HTR-8/SVneo (cell line): ENCODE data around the gene MAP2K3.
"Not testable (repeated sequence)": the region's sequence is repeated elsewhere in the genome, so short reads cannot be mapped to it uniquely, and the experiment has no call there.

Experiments used
- DNase-seq: peaks from one replicate; pipeline ENCODE4 v3.0.0; 2011; ENCODE audit warnings: low spot score, mixed read lengths; ENCODE audit not compliant: insufficient read length
- FAIRE-seq: peaks from 2 replicates; lab custom pipeline; 2011; peaks lifted over from hg19 to GRCh38; lab: Jason Lieb, UNC

Gene MAP2K3

GRCh38 chr17:21345236-21345635, 60.7 kb downstream of the MAP2K3 start:
- DNase-seq (no peak), FAIRE-seq (no peak)

DNA sequence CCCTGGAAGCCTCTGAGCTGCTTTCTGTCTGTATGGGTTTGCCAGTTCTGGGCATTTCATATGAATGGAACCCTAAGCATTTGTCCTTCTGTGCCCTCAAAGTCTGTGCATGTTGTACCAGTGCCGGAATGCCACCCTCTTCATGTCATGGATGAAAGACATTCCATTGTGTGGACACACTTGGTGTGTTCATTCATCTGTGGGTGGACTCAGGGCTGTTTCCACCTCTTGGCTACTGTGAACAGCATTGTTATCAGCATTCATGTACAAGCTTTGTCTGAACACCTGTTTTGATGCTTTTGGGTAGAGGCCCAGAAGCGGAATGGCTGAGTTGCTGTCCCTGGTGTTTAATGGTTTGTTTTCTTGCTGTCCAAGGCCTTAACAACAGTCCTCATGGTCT, 61.6 kb downstream of the MAP2K3 start:
- FAIRE-seq, DNase-seq: not testable (repeated sequence)

GRCh38 chr17:21346651-21347250, 62.2 kb downstream of the MAP2K3 start:
- FAIRE-seq, DNase-seq: not testable (repeated sequence)

DNA sequence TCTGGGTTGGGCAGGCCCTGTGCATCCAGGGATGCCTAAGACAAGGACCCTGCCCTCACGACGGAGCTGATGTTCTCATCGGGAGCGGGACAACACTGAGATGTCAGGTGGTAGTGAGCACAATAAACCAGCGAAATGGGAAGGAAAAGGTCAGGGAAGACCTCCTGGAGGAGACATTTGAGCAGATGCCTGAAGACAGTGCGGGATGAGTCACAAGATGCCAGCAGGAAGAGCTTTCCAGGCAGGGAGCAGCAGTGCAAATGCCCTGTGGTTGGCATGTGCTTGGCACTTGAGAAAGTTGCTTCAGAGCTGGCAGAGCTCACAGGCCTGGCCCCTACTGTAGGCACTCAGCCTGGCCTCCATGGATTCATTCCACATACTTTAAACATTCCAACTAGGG, 63.1 kb downstream of the MAP2K3 start:
- DNase-seq, FAIRE-seq: not testable (repeated sequence)

DNA sequence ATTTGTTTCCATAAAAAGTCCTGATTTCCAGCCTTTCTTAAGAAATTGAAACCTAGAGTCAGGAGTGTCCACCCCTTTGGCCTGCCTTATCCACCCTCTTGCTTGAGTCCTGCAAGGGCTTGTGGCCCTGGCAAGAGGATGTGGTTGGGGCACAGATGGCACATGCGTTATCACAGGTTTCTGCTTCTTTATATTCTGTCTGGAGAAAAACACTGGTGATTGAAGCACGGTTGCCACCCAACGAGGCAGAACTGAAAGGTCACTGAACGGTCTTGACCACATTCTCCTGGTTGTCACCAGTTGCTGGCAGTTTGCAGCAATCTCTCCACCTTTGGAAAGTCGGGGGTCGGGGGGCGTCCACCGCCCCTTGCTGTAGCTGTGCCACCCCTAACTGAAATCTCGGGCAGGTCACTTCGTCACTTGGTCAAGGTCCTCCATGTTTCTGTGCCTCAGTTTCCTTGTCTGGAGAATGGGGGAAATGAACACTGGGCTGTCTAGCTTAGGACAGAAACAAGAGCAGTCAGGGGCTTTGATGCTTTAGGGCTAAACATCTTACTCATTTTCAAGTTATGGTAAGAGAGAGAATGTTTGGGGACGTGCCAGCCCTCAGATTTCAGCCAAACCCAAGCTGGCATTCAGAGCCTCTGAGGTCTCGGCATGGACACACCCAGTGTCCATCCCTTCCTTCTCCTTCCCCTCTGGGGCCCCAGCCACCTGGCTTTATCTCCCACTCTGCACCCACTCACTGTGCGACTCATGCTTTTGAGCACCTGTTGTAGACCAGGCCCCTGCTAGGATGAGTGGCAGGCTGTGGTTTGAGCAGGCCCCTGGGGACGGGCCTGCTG, 63.8 kb downstream of the MAP2K3 start:
- DNase-seq, FAIRE-seq: not testable (repeated sequence)

- not testable (repeated sequence) for FAIRE-seq
Measured at GRCh38 chr17:21348926-21349261, 64.4 kb downstream of the MAP2K3 start.

GRCh38 chr17:21349358-21350050, 65.0 kb downstream of the MAP2K3 start:
- peak; percentile 100 for FAIRE-seq
- not testable (repeated sequence) for DNase-seq

More at GRCh38 chr17:21348926-21349261, 64.4 kb downstream of the MAP2K3 start:
- not testable (repeated sequence) for DNase-seq

- not testable (repeated sequence) for FAIRE-seq
Measured at GRCh38 chr17:21350495-21350894, 66.0 kb downstream of the MAP2K3 start.

GRCh38 chr17:21351366-21352065, 67.0 kb downstream of the MAP2K3 start:
- FAIRE-seq, result peak; percentile 86
- no peak for DNase-seq

More at GRCh38 chr17:21350495-21350894, 66.0 kb downstream of the MAP2K3 start:
- not testable (repeated sequence) for DNase-seq

DNA sequence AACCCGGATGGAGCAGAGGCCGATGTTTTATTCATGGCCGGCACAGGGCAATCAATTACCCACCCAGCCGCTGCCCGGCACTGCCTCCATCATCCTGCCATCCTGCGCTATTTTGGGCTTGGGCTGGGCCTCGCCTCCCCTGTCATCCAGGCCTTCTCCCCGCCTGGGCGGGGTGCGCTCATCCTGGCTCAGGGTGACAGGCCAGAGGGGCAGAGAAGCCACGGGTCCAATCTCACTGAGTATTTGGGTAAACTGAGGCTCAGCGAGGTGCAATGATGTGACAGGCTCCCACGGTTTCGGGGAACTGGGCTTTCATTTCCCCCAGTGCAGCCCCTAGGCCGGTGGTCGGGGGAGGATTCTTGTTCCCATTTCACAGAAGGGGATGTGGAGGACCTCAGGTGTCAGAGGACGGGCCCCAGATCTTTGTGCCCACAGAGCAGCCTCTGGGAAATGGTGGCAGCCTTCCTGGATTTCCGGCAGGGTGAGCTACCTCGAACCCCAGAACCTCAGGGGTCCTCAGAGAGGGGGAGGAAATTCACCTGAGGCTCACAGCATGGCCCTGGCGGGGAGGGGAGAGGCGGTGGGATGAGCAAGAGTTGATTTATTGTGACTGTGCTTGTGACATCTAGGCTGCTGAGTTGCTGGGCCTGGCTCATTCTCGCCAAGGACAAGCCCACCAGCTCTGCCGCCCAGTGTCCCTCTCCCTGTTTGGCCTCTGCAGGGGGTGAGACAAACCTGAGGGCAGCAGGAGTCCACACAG, 67.9 kb downstream of the MAP2K3 start:
- FAIRE-seq (no peak), DNase-seq (no peak)

DNA sequence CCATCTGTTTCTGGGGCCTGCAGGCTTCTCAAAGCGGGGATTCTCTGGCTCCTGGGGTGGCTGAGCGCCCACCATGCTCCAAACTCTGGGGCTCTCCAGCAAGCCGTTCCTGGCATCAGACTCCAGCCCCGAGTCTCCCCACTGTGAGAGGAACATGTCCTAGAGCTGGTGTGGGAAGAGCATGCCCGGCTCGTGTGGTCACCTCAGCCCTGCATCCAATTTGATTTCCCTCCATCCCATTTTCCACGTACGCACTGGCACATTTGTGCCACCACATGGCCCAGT, 68.4 kb downstream of the MAP2K3 start:
- FAIRE-seq (no peak), DNase-seq (no peak)

- FAIRE-seq, result peak; percentile 97
Measured at GRCh38 chr17:21353326-21354010, 69.0 kb downstream of the MAP2K3 start.

GRCh38 chr17:21354796-21355385, 70.4 kb downstream of the MAP2K3 start:
- no peak for DNase-seq
- peak; percentile 69 for FAIRE-seq

More at GRCh38 chr17:21353326-21354010, 69.0 kb downstream of the MAP2K3 start:
- no peak for DNase-seq

DNA sequence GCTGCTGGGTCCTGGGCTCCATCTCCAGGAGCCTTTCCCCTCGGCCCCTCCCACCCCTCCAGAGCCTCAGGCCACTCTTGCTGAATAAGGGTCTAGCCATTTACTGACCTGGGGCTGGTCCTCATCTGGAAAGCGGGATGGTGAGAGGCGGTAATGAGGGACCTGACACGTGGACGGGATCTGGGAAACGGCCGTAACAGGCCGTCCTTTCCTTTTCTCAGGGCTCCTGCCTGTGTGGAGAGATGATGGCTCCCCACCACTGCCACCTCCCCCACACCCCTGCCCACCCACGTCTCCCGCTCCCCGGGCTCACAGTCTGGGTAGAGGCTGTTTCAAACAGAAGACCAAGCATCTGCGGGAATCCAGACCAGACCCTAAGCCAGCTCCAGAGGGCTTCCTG, 71.1 kb downstream of the MAP2K3 start:
- no peak for DNase-seq

GRCh38 chr17:21356537-21357127, 72.1 kb downstream of the MAP2K3 start:
- DNase-seq (no peak), FAIRE-seq (peak; percentile 88)

More for the DNA sequence above, 71.1 kb downstream of the MAP2K3 start:
- no peak for FAIRE-seq

- no peak for DNase-seq
- FAIRE-seq, result peak; percentile 63
Measured at GRCh38 chr17:21357281-21357680, 72.8 kb downstream of the MAP2K3 start.

DNA sequence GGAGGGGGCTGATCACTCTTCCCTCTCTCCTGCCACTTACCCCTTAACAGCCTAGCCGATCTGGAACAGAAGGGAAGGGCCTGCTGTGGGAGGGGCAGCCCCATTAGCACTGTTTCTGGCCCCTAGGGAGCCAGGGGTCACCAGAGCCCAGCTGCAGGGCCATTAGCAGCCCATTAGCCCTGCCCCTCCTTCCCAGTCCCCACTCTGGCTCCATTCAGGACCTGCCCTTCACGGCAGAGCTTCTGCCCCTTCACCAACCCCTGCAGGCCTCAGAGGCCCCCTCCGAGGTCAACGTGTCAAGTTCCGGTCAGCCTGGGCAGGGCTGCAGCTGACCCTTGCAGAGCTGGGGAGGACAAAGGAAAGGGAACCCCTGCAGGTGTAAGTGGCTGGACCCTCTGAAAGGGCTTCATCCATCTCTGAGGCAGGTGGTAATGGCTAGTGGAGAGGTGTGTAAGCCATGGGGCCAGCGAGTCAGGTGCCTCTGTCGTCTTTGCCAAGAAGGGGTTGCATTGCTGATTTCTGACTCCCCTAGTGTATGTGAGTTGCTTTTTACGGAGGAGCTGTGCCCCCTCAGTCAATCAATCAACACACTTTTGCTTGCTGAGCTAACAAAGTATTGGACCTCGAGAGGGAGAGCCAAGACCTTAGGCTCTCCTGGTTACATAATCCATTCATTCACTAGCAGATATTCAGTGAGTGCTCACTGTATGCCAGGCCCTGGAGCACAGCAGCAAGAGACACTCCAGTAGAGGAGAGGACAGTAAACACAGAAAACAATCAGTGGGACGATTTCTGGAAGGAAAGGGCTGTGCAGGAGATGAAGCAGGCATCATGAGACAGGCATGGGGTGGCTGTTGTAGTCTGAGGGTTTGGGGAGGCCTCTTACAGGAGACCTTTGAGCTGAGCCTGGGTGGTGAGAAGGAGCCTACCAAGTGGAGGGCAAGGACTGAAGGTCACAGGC, 73.5 kb downstream of the MAP2K3 start:
- FAIRE-seq (peak; percentile 93), DNase-seq (no peak)
